GM21381 (cell line): Measurements from ENCODE around the gene OSBPL5.

Experiments
- ATAC-seq: cut with Tn5 transposase; IDR thresholded peaks from one replicate; pipeline ENCODE4 v1.9.1; 2021; ENCODE audit warnings: mild to moderate bottlenecking, moderate library complexity; ENCODE audit not compliant: unreplicated experiment

OSBPL5 gene

GRCh38 chr11:3165152-3165705 lies at the start of gene OSBPL5:
Gene OSBPL5 (minus strand): TSS chr11:3165310. CDS start chr11:3129148, 36,162 bp downstream.
- no peak for ATAC-seq

GRCh38 chr11:3214420-3214699 lies 49.2 kb upstream of the OSBPL5 start:
- no peak for ATAC-seq

GRCh38 chr11:3213659-3214419 lies 48.7 kb upstream of the OSBPL5 start:
- ATAC-seq: no peak

GRCh38 chr11:3208272-3208671 lies 43.2 kb upstream of the OSBPL5 start:
- no peak for ATAC-seq

- ATAC-seq: no peak
Measured at GRCh38 chr11:3207526-3208189, 42.5 kb upstream of the OSBPL5 start.

GRCh38 chr11:3206922-3207204 lies 41.8 kb upstream of the OSBPL5 start:
- no peak for ATAC-seq

- ATAC-seq: no peak
Measured at GRCh38 chr11:3206156-3206921, 41.2 kb upstream of the OSBPL5 start.

- no peak for ATAC-seq
Measured at GRCh38 chr11:3205261-3206155, 40.4 kb upstream of the OSBPL5 start.

- ATAC-seq: no peak
Measured at GRCh38 chr11:3204141-3205015, 39.3 kb upstream of the OSBPL5 start.

- ATAC-seq: no peak
Measured at GRCh38 chr11:3203221-3204043, 38.3 kb upstream of the OSBPL5 start.

GRCh38 chr11:3202759-3203158 lies 37.6 kb upstream of the OSBPL5 start:
- no peak for ATAC-seq

GRCh38 chr11:3202305-3202704 lies 37.2 kb upstream of the OSBPL5 start:
- no peak for ATAC-seq

GRCh38 chr11:3201677-3202181 lies 36.6 kb upstream of the OSBPL5 start:
- no peak for ATAC-seq

- ATAC-seq: no peak
Measured at GRCh38 chr11:3201112-3201581, 36.0 kb upstream of the OSBPL5 start.

GRCh38 chr11:3200388-3201111 lies 35.4 kb upstream of the OSBPL5 start:
- no peak for ATAC-seq

GRCh38 chr11:3199537-3200295 lies 34.6 kb upstream of the OSBPL5 start:
- ATAC-seq: no peak

GRCh38 chr11:3198815-3199214 lies 33.7 kb upstream of the OSBPL5 start:
- no peak for ATAC-seq
